Prostate gland (tissue), 2 donors: ENCODE data around the gene CORO6. TPM values are rescaled to one million over a fixed set of nuclear protein-coding genes. Genes with fewer than 3 reads are reported as not detected.

Source experiments
- DNase-seq: peaks from one replicate; pipeline ENCODE4 v3.0.0-alpha.2; 2019; ENCODE audit warnings: low spot score
- H3K27ac ChIP-seq, 2 donors: fragments of 200-600 bp; sonication (generic); 2 replicates each; pipeline ENCODE4 v1.5.1; 2017 to 2019
- H3K27me3 ChIP-seq: fragments of 200-600 bp; sonication (generic); replicated peaks from 2 replicates; pipeline ENCODE4 v1.5.1; 2019; ENCODE audit not compliant: insufficient read depth
- H3K36me3 ChIP-seq, 2 donors: fragments of 200-600 bp; sonication (generic); 1 replicate in 1 of 2; 2 replicates in 1 of 2; pipeline versions ENCODE4 v1.5.1 to v1.8.1; 2017 to 2019
- H3K4me1 ChIP-seq: fragments of 200-600 bp; sonication (generic); replicated peaks from 2 replicates; pipeline ENCODE4 v1.5.1; 2019
- H3K4me3 ChIP-seq, 2 donors: fragments of 200-600 bp; sonication (generic); 2 replicates each; pipeline ENCODE4 v1.5.1; 2017 to 2019
- H3K9me3 ChIP-seq: fragments of 200-600 bp; sonication (generic); 2 replicates; pipeline ENCODE4 v1.5.1; 2017
- POLR2A ChIP-seq: fragments of 450-650 bp; IDR thresholded peaks from one replicate; pipeline ENCODE4 v1.6.1; 2016; ENCODE audit warnings: antibody characterized with exemption, mild to moderate bottlenecking
- POLR2AphosphoS5 ChIP-seq: sonication (generic); formaldehyde crosslinking; IDR thresholded peaks from one replicate; pipeline ENCODE4 v1.6.1; 2017; ENCODE audit warnings: antibody characterized with exemption
- WGBS: methylation state at CpG from one replicate; pipeline ENCODE4 v1.1.5; 2018; 5-methylcytosine and 5-hydroxymethylcytosine counted together
- intact Hi-C: fragments of 100-400 bp; cut with DNase I; formaldehyde crosslinking; loops from one replicate; pipeline ENCODE4 v1.14.2; 2022
- total RNA-seq, 2 donors: library from RNA; depleted of rRNA; stranded (reverse); fragments of >200 nt; gene quantifications; one replicate each; pipeline ENCODE4 v1.1.0, GENCODE V29; 2016
- TF ChIP-seq, protein P1 (sequence below), 4 experiments: fragments of 200-600 bp in 2 of 4; fragments of 450-650 bp in 2 of 4; sonication (generic) in 2 of 4; IDR thresholded peaks; 1 replicate in 3 of 4; 2 replicates in 1 of 4; pipeline ENCODE4 v1.5.1; 2016 to 2019; ENCODE audit warnings: antibody characterized with exemption in 4 of 4, mild to moderate bottlenecking in 2 of 4, moderate library complexity in 2 of 4

CORO6 gene
- total RNA-seq, 2 donors from 2014 or later, result 23.4 to 33.5 TPM

DNA sequence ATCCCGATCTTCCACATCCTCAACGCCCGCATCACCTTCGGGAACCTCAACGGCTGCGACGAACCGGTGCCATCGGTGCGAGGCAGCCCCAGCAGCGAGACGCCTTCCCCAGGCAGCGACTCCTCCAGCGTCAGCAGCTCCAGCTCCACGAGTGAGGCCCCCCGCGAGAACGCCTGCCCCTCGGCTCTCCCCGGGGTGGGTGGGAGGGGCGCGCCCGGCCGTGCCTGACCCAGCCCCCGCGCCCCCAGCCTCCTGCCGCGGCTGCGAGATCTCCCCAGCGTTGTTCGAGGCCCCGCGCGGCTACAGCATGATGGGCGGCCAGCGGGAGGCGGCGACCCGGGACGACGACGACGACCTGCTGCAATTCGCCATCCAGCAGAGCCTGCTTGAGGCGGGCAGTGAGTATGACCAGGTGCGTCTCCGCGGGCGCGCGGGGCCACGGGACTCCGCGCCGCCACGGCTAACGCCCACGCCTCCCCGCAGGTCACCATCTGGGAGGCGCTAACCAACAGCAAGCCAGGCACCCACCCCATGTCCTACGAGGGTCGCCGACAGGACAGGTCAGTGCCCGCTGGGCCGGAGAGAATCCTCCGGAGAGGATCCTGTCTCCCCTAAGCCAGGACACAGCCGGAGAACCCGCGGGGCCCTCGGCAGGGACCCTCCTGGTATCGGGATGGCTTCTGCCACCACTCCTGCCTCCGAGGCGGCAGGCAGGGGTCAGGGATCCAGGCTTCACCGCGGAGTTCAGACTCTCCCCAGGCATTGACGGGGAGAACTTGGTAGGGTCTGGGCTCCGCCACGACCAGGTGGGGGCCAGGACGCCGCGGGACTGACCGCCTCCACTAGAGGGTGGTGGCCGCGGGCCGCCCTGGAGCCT lies 10.1 kb downstream of the CORO6 start:
- H3K9me3 ChIP-seq, result no peaks in the 10 kb centered on the region
- no peak overlapping the region for H3K27ac ChIP-seq
- no peak for DNase-seq
- 55% methylated on average over 46 of the region's 85 CpGs for WGBS
- H3K4me1 ChIP-seq, result peaks cover 5% of the 10 kb centered on the region
- TF ChIP-seq POLR2A (no peak), POLR2AphosphoS5 (no peak)
- TF ChIP-seq, protein P1, sequence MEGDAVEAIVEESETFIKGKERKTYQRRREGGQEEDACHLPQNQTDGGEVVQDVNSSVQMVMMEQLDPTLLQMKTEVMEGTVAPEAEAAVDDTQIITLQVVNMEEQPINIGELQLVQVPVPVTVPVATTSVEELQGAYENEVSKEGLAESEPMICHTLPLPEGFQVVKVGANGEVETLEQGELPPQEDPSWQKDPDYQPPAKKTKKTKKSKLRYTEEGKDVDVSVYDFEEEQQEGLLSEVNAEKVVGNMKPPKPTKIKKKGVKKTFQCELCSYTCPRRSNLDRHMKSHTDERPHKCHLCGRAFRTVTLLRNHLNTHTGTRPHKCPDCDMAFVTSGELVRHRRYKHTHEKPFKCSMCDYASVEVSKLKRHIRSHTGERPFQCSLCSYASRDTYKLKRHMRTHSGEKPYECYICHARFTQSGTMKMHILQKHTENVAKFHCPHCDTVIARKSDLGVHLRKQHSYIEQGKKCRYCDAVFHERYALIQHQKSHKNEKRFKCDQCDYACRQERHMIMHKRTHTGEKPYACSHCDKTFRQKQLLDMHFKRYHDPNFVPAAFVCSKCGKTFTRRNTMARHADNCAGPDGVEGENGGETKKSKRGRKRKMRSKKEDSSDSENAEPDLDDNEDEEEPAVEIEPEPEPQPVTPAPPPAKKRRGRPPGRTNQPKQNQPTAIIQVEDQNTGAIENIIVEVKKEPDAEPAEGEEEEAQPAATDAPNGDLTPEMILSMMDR (IDR thresholded peaks at IDR 0.05), result no peak
- H3K36me3 ChIP-seq, result no peaks in the 10 kb centered on the region
- no peaks in the 10 kb centered on the region for H3K27me3 ChIP-seq
- peak overlapping the region in 1 of 2 donors; percentile 6 for H3K4me3 ChIP-seq
- intact Hi-C loops, result no loop called here

DNA sequence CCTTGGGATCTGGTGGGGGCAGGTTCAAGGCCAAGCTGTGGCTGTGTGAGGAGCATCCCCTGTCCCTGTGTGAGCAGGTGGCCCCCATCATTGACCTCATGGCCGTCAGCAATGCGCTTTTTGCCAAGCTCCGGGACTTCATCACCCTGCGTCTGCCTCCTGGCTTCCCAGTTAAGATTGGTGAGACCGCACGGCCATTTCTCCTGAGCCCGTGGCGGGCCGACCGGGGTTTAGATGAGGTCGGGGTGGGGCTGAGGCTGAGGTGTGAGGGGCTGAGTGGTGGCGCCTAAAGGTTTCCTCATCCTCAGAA lies 10.7 kb downstream of the CORO6 start:
- WGBS, result 95% methylated on average over 12 of the region's 12 CpGs

DNA sequence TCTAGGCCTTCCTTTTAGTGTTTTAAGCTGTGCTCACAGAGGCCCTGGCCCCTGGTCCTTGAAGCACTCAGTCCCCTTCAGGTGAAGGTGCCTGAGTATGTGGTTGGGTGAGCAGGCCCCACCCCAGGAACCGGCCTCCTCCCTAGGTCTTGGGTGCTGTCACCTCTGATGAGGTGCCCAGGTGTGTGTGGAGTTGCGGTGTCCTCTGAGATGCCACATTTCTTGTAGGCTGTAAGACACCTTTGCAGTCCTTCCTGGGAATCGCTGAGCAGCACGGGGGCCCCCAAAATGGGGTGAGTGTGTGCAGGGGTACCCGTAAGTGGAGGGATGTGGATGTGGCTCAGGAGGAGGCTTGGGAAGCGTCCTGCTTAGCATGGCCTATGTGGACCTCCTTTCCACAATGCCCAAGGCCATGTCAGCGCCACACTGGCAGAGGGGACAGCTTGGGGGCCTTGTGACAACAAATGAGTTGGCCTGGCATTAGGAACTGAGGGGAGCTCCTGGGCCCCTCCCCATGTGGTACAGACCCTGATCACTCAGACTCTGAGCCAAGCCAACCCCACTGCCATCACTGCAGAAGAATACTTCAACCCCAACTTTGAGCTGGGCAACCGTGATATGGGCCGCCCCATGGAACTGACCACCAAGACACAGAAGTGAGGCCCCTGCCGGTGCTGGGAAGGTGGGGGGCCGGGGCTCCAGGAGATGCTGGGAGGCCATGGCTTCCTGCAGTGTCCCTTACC lies 11.2 kb downstream of the CORO6 start:
- Histone ChIP-seq H3K27me3 (no peaks in the 10 kb centered on the region), H3K4me1 (peaks cover 5% of the 10 kb centered on the region), H3K36me3 (no peaks in the 10 kb centered on the region), H3K27ac (no peak overlapping the region), H3K9me3 (no peaks in the 10 kb centered on the region), H3K4me3 (no peak overlapping the region)
- intact Hi-C loops, result no loop called here
- TF ChIP-seq, protein P1 (IDR thresholded peaks at IDR 0.05), result no peak
- no peak for TF ChIP-seq POLR2A
- TF ChIP-seq POLR2AphosphoS5, result no peak
- DNase-seq, result no peak
- WGBS, result 97% methylated on average over 8 of the region's 11 CpGs

More for the DNA sequence above, 10.7 kb downstream of the CORO6 start:
- Histone ChIP-seq H3K9me3 (no peaks in the 10 kb centered on the region), H3K36me3 (no peaks in the 10 kb centered on the region), H3K27ac (no peak overlapping the region), H3K27me3 (no peaks in the 10 kb centered on the region), H3K4me3 (no peak overlapping the region), H3K4me1 (peaks cover 5% of the 10 kb centered on the region)
- intact Hi-C loops, result no loop called here
- DNase-seq, result no peak
- TF ChIP-seq POLR2AphosphoS5 (no peak), POLR2A (no peak)
- TF ChIP-seq, protein P1 (IDR thresholded peaks at IDR 0.05), result no peak

DNA sequence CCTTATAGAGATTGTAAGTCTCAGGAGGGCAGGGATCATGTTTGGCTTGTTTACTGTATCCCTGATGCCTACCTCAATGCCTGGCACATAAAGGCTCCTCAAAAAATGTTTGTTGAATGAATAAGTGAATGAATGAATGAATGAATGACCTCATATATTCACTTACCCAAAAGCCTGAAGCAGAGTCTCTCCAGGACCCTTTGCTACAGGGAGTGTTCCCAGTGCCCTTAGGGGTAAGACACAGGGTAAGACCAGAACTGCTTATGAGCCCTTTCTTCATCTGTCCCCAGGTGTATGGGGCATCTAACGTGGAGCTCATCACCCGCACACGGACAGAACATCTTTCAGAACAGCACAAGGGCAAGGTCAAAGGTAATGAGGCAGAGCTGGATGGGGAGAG lies 12.3 kb downstream of the CORO6 start:
- no peak for DNase-seq
- intact Hi-C loops, result no loop called here
- TF ChIP-seq, protein P1 (IDR thresholded peaks at IDR 0.05), result no peak
- no peak for TF ChIP-seq POLR2A
- no peak for TF ChIP-seq POLR2AphosphoS5
- 91% methylated on average over 3 of the region's 3 CpGs for WGBS
- Histone ChIP-seq H3K9me3 (no peaks in the 10 kb centered on the region), H3K4me3 (no peak overlapping the region), H3K27ac (no peak overlapping the region), H3K36me3 (no peaks in the 10 kb centered on the region), H3K27me3 (no peaks in the 10 kb centered on the region), H3K4me1 (peaks cover 5% of the 10 kb centered on the region)

DNA sequence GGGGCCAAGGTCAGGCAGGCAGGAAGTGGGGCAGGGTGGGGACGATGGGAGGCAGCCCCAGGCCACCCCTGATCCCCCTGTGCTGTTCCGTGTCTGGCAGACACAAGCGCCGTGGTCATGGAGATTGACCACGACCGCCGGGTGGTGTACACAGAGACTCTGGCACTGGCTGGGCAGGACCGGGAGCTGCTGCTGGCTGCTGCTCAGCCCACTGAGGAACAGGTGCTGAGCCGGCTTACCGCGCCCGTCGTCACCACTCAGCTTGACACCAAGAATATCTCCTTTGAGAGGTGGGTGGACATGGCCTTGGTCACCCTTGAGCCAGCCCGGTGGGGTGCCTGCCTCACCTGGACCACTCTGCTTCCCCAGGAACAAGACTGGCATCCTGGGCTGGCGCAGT lies 13.7 kb downstream of the CORO6 start:
- Histone ChIP-seq H3K27me3 (no peaks in the 10 kb centered on the region), H3K9me3 (no peaks in the 10 kb centered on the region), H3K27ac (no peak overlapping the region), H3K4me3 (no peak overlapping the region), H3K4me1 (peaks cover 2% of the 10 kb centered on the region), H3K36me3 (no peaks in the 10 kb centered on the region)
- DNase-seq, result no peak
- intact Hi-C loops, result no loop called here
- TF ChIP-seq, protein P1 (IDR thresholded peaks at IDR 0.05), result no peak
- WGBS, result 89% methylated on average over 15 of the region's 15 CpGs
